Natural killer cell treated with Interleukin-12 subunit alpha and Interleukin-12 subunit beta and Interleukin-15 and Interleukin-18, amount 100 ng/mL, for 72 hours (primary cell): ENCODE results near the gene EGLN2. TPM values are rescaled to one million over a fixed set of nuclear protein-coding genes. Genes with fewer than 3 reads are reported as not detected.
"Not testable (repeated sequence)": the region's sequence is repeated elsewhere in the genome, so short reads cannot be mapped to it uniquely, and the experiment has no call there.

Source experiments
- ATAC-seq, 2 donors: fragments of 150-1000 bp; cut with Tn5 transposase in 1 of 2; sonication (Bioruptor Pico), chemical (Tn5 transposase) in 1 of 2; 2 replicates each; pipeline ENCODE4 v1.10.0; 2021
- DNase-seq: peaks from one replicate; pipeline ENCODE4 v3.0.0; 2022; ENCODE audit warnings: low spot score
- H3K27ac Mint-ChIP-seq, 2 donors: 1 replicate in 1 of 2; 2 replicates in 1 of 2; pipeline ENCODE4 v1.8.0; 2022; ENCODE audit warnings: mixed read lengths in 2 of 2, mild to moderate bottlenecking in 1 of 2, moderate library complexity in 1 of 2
- H3K27me3 Mint-ChIP-seq, 2 donors: 1 replicate in 1 of 2; 2 replicates in 1 of 2; pipeline ENCODE4 v1.8.0; 2022; ENCODE audit warnings: mixed read lengths in 2 of 2
- H3K36me3 Mint-ChIP-seq: one replicate; pipeline ENCODE4 v1.8.0; 2022; ENCODE audit warnings: mixed read lengths
- H3K4me1 Mint-ChIP-seq, 2 donors: 1 replicate in 1 of 2; 2 replicates in 1 of 2; pipeline ENCODE4 v1.8.0; 2022; ENCODE audit warnings: low read depth in 2 of 2, mixed read lengths in 2 of 2, mild to moderate bottlenecking in 1 of 2
- H3K4me3 Mint-ChIP-seq: one replicate; pipeline ENCODE4 v1.8.0; 2022; ENCODE audit warnings: mixed read lengths
- H3K9me3 Mint-ChIP-seq: 2 replicates; pipeline ENCODE4 v1.8.0; 2022; ENCODE audit warnings: mixed read lengths
- total RNA-seq, 2 donors: library from RNA; stranded (reverse); gene quantifications; one replicate each; pipeline ENCODE4 v1.2.3, GENCODE V29; 2022

The EGLN2 gene
- total RNA-seq, 2 donors from 2014 or later, result 119 to 136 TPM

DNA sequence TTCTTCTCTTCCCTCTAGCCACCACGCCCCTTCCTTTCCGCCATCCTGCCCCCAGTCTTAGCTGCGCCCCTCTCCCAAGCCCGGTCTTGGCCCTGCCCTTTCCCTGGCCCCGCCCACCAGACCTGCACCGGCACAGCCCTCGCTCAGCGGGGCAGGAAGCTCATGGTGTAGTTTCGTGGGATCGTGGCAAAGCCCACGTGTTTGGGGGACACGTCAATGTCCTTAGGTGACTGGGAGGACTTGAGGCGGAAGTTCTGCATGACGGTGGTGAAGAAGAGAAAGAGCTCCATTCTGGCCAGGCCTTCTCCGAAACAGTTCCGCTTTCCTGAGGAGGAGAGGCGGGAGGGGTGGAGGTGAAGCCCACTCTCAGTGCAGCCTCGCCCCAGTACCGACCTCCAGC lies 44.7 kb downstream of the EGLN2 start:
- peak overlapping the region; percentile 79 to 89 for H3K27ac Mint-ChIP-seq
- H3K36me3 Mint-ChIP-seq, H3K9me3 Mint-ChIP-seq: not testable (repeated sequence)
- H3K27me3 Mint-ChIP-seq, result peaks cover 14% of the 10 kb centered on the region in 2 donors
- ATAC-seq, result peak; percentile 96 to 98
- H3K4me1 Mint-ChIP-seq, result peaks cover 26 to 31% of the 10 kb centered on the region in 2 donors
- peak; percentile 84 for DNase-seq
- H3K4me3 Mint-ChIP-seq, result peak overlapping the region; percentile 70

DNA sequence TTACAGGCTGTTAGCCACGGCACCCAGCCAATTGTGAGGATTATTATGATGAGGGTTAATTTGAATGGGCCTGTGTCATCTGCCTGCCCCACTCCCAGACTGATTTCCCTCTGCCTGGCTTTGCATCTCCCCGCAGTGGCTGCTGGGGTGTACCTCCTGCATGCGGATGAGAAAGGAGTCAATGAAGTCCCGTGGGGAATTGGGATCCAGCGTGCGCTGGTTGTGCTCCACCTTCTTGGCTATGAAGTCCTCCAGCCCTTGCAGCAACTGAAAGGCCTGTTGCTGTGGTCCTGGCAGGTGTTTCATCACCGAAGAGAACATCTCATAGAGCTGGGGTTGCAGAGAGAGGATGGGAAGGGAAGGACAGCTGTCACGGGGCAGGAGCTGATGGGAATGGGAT lies 47.7 kb downstream of the EGLN2 start:
- H3K4me3 Mint-ChIP-seq, H3K36me3 Mint-ChIP-seq, DNase-seq, ATAC-seq, H3K9me3 Mint-ChIP-seq, H3K27ac Mint-ChIP-seq: not testable (repeated sequence)
- peaks cover 23 to 24% of the 10 kb centered on the region in 2 donors for H3K27me3 Mint-ChIP-seq
- H3K4me1 Mint-ChIP-seq, result peaks cover 34 to 37% of the 10 kb centered on the region in 2 donors

DNA sequence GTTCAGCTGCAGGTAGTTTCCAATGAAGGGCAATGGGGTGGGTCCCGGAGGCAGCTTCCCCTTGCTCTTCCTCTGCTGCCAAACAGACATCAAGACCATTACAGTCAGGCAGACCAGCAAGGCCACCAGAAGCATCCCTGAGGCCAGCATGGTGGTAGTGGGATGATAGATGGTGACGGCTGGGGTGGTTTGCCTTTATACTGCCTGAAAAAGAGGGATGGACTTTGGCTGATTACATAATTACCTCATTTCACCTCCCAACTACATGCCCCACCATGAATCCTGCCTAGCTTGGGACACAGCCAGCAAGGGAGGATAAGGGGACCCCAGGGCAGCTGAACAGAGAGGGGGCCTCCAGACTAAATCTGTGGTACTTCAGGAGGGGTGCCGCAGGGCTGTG lies 51.3 kb downstream of the EGLN2 start, which contains the start of gene CYP2A6:
Gene CYP2A6, minus strand, starts transcription at position 171 of the 400 bp plus-strand sequence. Its CDS starts 21 bp downstream, at position 150.
- not testable (repeated sequence) for H3K36me3 Mint-ChIP-seq, DNase-seq, ATAC-seq, H3K9me3 Mint-ChIP-seq
- Mint-ChIP-seq H3K4me1 (peaks cover 12 to 21% of the 10 kb centered on the region in 2 donors), H3K27me3 (peaks cover 24 to 26% of the 10 kb centered on the region in 2 donors), H3K27ac (peak within 1 kb of the TSS; percentile 16 to 60), H3K4me3 (peak within 1 kb of the TSS; percentile 52)

DNA sequence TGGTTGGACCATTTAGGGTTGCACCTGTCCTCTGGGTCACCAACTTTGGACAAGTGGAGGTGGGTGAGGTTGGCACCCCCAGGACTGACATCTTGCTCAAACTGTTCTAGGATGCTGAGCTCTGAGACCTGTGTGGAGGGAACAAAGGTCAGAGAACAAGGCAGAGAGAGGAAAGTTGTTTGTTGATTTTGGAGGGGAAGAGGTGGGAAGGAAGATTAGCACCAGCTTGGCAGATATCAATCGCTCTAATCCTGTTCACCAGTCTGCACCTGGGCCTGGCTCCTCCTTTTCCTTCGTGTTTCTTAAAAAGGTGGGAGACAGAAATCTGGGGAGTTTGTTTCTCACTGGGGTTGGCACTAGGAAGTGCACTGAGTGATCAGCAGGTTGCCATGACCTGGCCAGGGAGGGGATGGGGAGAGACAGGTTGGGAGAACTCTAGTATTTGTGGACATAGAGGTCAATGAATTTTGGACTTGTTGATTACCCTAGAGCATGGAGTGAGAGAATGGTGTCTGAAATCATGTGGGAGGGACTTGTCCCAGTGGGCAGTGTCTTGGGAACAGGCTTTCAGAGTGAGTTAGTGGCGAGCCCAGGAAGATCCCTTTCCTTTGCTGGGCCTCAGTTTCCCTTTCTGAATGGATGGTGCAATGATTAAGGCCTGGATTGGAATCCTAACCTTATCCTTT lies 53.6 kb downstream of the EGLN2 start:
- H3K27me3 Mint-ChIP-seq, result peaks cover 17 to 19% of the 10 kb centered on the region in 2 donors
- H3K36me3 Mint-ChIP-seq, ATAC-seq, H3K4me3 Mint-ChIP-seq, H3K27ac Mint-ChIP-seq, H3K9me3 Mint-ChIP-seq, DNase-seq: not testable (repeated sequence)
- H3K4me1 Mint-ChIP-seq, result peaks cover 10 to 17% of the 10 kb centered on the region in 2 donors

Other genes with a start within 250 kb of the EGLN2 start
- gene SHKBP1, start 222.3 kb upstream of the EGLN2 start, total RNA-seq, result 100 to 1,000 TPM; 131 to 149 TPM
- gene LTBP4, start 197.8 kb upstream of the EGLN2 start, total RNA-seq, result 10 to 100 TPM; 28.1 to 59.0 TPM
- gene NUMBL, start 108.5 kb upstream of the EGLN2 start, total RNA-seq, result 10 to 100 TPM in 1 of 2 donors, 1 to 10 TPM in 1; 6.6 to 13.9 TPM
- 10 to 100 TPM; 28.7 to 41.7 TPM for gene COQ8B, start 82.3 kb upstream of the EGLN2 start, total RNA-seq
- 10 to 100 TPM in 1 of 2 donors, 1 to 10 TPM in 1; 9.0 to 10.3 TPM for gene ITPKC, start 82.1 kb upstream of the EGLN2 start, total RNA-seq
- gene ACTMAP, start 48.7 kb upstream of the EGLN2 start, total RNA-seq, result 10 to 100 TPM; 10.9 to 16.6 TPM
- gene SNRPA, start 48.0 kb upstream of the EGLN2 start, total RNA-seq, result 100 to 1,000 TPM in 1 of 2 donors, 10 to 100 TPM in 1; 95.5 to 191 TPM
- 1 to 10 TPM; 1.1 to 2.4 TPM for gene MIA, start 23.7 kb upstream of the EGLN2 start, total RNA-seq
- gene RAB4B, start 20.9 kb upstream of the EGLN2 start, total RNA-seq, result 100 to 1,000 TPM in 1 of 2 donors, 10 to 100 TPM in 1; 83.3 to 128 TPM
- not detected for gene CYP2A6, start 51.3 kb downstream of the EGLN2 start, total RNA-seq
- not detected for gene CYP2A7, start 83.0 kb downstream of the EGLN2 start, total RNA-seq
- not detected for gene CYP2B6, start 192.1 kb downstream of the EGLN2 start, total RNA-seq